ENCODE measurements around the gene CPLX1. TPM values are rescaled to one million over a fixed set of nuclear protein-coding genes. Genes with fewer than 3 reads are reported as not detected.
A peak's percentile ranks its signal among the peaks of the same experiment; 100 is the strongest.

CPLX1 gene
- total RNA-seq, 4 donors from 2014 or later: 0.35 to 0.67 TPM; not detected in 2

DNA sequence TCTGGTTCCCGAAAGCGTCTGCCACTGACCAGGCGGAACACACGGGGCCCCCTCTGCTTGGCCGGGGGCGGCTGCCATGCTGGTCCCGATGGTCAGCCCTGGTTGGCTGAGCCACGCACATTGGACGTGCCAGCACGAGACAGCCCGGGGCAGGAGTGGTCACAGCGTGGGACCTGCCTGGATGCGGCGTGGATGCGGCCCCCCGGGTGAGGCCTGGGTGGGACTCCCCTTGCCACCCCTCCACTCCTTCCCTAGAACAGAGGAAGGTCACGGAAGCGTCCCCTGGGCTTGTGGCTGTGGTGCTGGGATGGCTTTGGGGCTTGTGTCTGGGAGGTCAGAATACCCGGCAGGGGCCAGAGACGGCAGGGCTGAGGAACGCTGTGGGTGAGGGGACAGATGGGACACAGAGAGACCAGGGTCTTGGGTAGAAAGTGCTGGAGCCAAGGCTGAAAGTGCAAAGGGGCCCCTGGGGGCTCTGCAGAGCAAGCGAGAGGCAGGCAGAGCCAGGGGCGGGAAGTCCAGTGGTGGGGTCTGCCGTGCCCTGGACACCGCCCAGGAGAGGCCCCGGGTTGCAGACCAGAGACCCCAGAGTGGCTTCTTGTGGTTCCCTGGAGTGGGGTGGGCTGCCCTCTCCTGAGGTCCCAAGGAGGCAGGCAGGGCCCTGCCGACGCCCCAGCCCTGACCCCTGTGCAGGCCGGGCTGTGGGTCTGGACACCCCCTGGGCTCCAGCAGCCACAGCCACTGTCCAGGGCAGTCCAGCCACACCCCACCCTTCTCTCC lies 8.6 kb upstream of the CPLX1 start:
- H3K4me3 ChIP-seq: no peak overlapping the region
- peak in 1 of 3 donors; percentile 43 for DNase-seq
- no peaks in the 10 kb centered on the region for H3K4me1 ChIP-seq
- H3K36me3 ChIP-seq: no peaks in the 10 kb centered on the region
- peaks cover 0 to 30% (median 6%) of the 10 kb centered on the region in 4 donors for H3K9me3 ChIP-seq
- H3K27me3 ChIP-seq: no peaks in the 10 kb centered on the region
- no peak overlapping the region for H3K27ac ChIP-seq
- TF ChIP-seq, protein P1, sequence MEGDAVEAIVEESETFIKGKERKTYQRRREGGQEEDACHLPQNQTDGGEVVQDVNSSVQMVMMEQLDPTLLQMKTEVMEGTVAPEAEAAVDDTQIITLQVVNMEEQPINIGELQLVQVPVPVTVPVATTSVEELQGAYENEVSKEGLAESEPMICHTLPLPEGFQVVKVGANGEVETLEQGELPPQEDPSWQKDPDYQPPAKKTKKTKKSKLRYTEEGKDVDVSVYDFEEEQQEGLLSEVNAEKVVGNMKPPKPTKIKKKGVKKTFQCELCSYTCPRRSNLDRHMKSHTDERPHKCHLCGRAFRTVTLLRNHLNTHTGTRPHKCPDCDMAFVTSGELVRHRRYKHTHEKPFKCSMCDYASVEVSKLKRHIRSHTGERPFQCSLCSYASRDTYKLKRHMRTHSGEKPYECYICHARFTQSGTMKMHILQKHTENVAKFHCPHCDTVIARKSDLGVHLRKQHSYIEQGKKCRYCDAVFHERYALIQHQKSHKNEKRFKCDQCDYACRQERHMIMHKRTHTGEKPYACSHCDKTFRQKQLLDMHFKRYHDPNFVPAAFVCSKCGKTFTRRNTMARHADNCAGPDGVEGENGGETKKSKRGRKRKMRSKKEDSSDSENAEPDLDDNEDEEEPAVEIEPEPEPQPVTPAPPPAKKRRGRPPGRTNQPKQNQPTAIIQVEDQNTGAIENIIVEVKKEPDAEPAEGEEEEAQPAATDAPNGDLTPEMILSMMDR (IDR thresholded peaks at IDR 0.05): no peak
- no peak for TF ChIP-seq POLR2A (IDR thresholded peaks at IDR 0.05)

- Histone ChIP-seq H3K4me1 (no peaks in the 10 kb centered on the region), H3K27ac (no peak overlapping the region), H3K4me3 (no peak overlapping the region), H3K36me3 (no peaks in the 10 kb centered on the region), H3K27me3 (no peaks in the 10 kb centered on the region), H3K9me3 (peaks cover 0 to 30% (median 6%) of the 10 kb centered on the region in 4 donors)
- TF ChIP-seq POLR2A (IDR thresholded peaks at IDR 0.05): no peak
- peak in 1 of 3 donors; percentile 37 for DNase-seq
Observed at GRCh38 chr4:833731-834367, 7.9 kb upstream of the CPLX1 start.

- Histone ChIP-seq H3K36me3 (no peaks in the 10 kb centered on the region), H3K27me3 (no peaks in the 10 kb centered on the region)
- DNase-seq: peak in 1 of 3 donors; percentile 22
Observed at GRCh38 chr4:833156-833555, 7.2 kb upstream of the CPLX1 start.

GRCh38 chr4:832536-832935 lies 6.6 kb upstream of the CPLX1 start:
- Histone ChIP-seq H3K36me3 (no peaks in the 10 kb centered on the region), H3K4me1 (no peaks in the 10 kb centered on the region), H3K4me3 (no peak overlapping the region), H3K27me3 (peaks cover 0 to under 1% of the 10 kb centered on the region in 2 donors), H3K9me3 (peaks cover 0 to 21% (median 5%) of the 10 kb centered on the region in 4 donors), H3K27ac (no peak overlapping the region)
- TF ChIP-seq POLR2A (IDR thresholded peaks at IDR 0.05): no peak
- TF ChIP-seq, protein P1 (IDR thresholded peaks at IDR 0.05): no peak
- peak in 1 of 3 donors; percentile 39 for DNase-seq

More at GRCh38 chr4:833156-833555, 7.2 kb upstream of the CPLX1 start:
- Histone ChIP-seq H3K9me3 (peaks cover 0 to 27% (median 6%) of the 10 kb centered on the region in 4 donors), H3K4me1 (no peaks in the 10 kb centered on the region), H3K4me3 (no peak overlapping the region), H3K27ac (no peak overlapping the region)
- TF ChIP-seq POLR2A (IDR thresholded peaks at IDR 0.05): no peak
- TF ChIP-seq, protein P1 (IDR thresholded peaks at IDR 0.05): no peak

GRCh38 chr4:832108-832507 lies 6.2 kb upstream of the CPLX1 start:
- H3K27ac ChIP-seq: no peak overlapping the region
- TF ChIP-seq, protein P1 (IDR thresholded peaks at IDR 0.05): no peak
- no peak for TF ChIP-seq POLR2A (IDR thresholded peaks at IDR 0.05)
- H3K4me1 ChIP-seq: no peaks in the 10 kb centered on the region
- no peaks in the 10 kb centered on the region for H3K36me3 ChIP-seq
- no peak overlapping the region for H3K4me3 ChIP-seq
- H3K27me3 ChIP-seq: peaks cover 0 to 4% of the 10 kb centered on the region in 2 donors
- no peak for DNase-seq
- peaks cover 0 to 16% (median 2%) of the 10 kb centered on the region in 4 donors for H3K9me3 ChIP-seq

DNA sequence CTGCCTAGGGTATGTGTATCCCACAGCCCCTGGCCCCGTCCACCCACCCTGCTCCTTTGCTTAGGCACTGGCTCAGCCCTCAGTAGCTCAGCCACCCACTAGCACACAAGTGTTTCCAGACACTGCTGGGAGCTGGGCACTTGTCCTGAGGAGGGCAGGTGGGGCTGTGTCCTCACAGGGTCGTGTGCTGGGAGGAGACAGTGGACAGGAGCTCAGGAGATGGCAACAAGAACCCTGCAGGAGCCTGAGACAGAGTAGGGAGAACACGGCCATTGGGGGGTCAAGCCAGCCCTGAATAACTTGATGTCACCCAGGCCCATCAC lies 5.5 kb upstream of the CPLX1 start:
- H3K4me1 ChIP-seq: peaks cover 0 to 6% (median 3%) of the 10 kb centered on the region in 4 donors
- DNase-seq: peak in 1 of 3 donors; percentile 30
- H3K9me3 ChIP-seq: peaks cover 0 to 10% (median 0%) of the 10 kb centered on the region in 4 donors
- peaks cover 0 to 11% of the 10 kb centered on the region in 2 donors for H3K27me3 ChIP-seq
- H3K36me3 ChIP-seq: no peaks in the 10 kb centered on the region
- no peak for TF ChIP-seq POLR2A (IDR thresholded peaks at IDR 0.05)
- TF ChIP-seq, protein P1 (IDR thresholded peaks at IDR 0.05): no peak
- H3K27ac ChIP-seq: no peak overlapping the region
- H3K4me3 ChIP-seq: no peak overlapping the region
